ENCODE data around the gene CST9. TPM values are rescaled to one million over a fixed set of nuclear protein-coding genes. Genes with fewer than 3 reads are reported as not detected.

CST9 gene
- total RNA-seq, 2 experiments from 2014 or later: not detected

GRCh38 chr20:23602699-23603098, 3.0 kb downstream of the CST9 start:
- H3K4me1 ChIP-seq (ENCODE audit: insufficient read depth, low read length): peaks cover 2% of the 10 kb centered on the region
- no peak for TF ChIP-seq CTCF (IDR thresholded peaks at IDR 0.05)
- H3K27me3 Mint-ChIP-seq: peaks cover 5% of the 10 kb centered on the region
- no peaks in the 10 kb centered on the region for H3K36me3 Mint-ChIP-seq (ENCODE audit: low read depth)
- DNase-seq (no peak), ATAC-seq (ENCODE audit: poor library complexity) (no peak)
- no peaks in the 10 kb centered on the region for H3K4me1 Mint-ChIP-seq (ENCODE audit: low read depth)
- H3K27me3 ChIP-seq (ENCODE audit: control insufficient read depth in 1 of 2, insufficient read depth in 2 of 2, low read length in 2 of 2): no peaks in the 10 kb centered on the region
- no peaks in the 10 kb centered on the region for H3K9me3 Mint-ChIP-seq
- ChIA-PET POLR2A (no interaction called here), CTCF (no interaction called here)
- H3K36me3 ChIP-seq (ENCODE audit: insufficient read depth, low read length): no peaks in the 10 kb centered on the region
- H3K4me3 Mint-ChIP-seq: no peak overlapping the region
- H3K4me3 ChIP-seq (ENCODE audit: low read length): no peak overlapping the region
- H3K9me3 ChIP-seq (ENCODE audit: control insufficient read depth in 1 of 2, insufficient read depth in 1 of 2, low read length in 2 of 2): no peaks in the 10 kb centered on the region
- H3K27ac ChIP-seq (ENCODE audit: low read depth in 1 of 2, low read length in 2 of 2): no peak overlapping the region
- no peak overlapping the region for H3K27ac Mint-ChIP-seq
- intact Hi-C loops (cut with DNase I, micrococcal nuclease): loop anchor here (10.0 kb wide), 1 partner anchor 1268 kb away; no protein-coding TSS in a partner anchor

- Histone ChIP-seq H3K9me3 (ENCODE audit: control insufficient read depth in 1 of 2, insufficient read depth in 1 of 2, low read length in 2 of 2) (no peaks in the 10 kb centered on the region), H3K27ac (ENCODE audit: low read depth in 1 of 2, low read length in 2 of 2) (no peak overlapping the region), H3K36me3 (ENCODE audit: insufficient read depth, low read length) (no peaks in the 10 kb centered on the region), H3K27me3 (ENCODE audit: control insufficient read depth in 1 of 2, insufficient read depth in 2 of 2, low read length in 2 of 2) (no peaks in the 10 kb centered on the region), H3K4me3 (ENCODE audit: low read length) (no peak overlapping the region), H3K4me1 (ENCODE audit: insufficient read depth, low read length) (peaks cover 2% of the 10 kb centered on the region)
- ChIA-PET CTCF (no interaction called here), POLR2A (no interaction called here)
- Mint-ChIP-seq H3K36me3 (ENCODE audit: low read depth) (no peaks in the 10 kb centered on the region), H3K27ac (no peak overlapping the region), H3K4me3 (no peak overlapping the region), H3K27me3 (peaks cover 5% of the 10 kb centered on the region), H3K9me3 (no peaks in the 10 kb centered on the region), H3K4me1 (ENCODE audit: low read depth) (no peaks in the 10 kb centered on the region)
- DNase-seq: no peak
- no peak for ATAC-seq (ENCODE audit: poor library complexity)
- intact Hi-C loops (cut with DNase I, micrococcal nuclease): loop anchor here (10.0 kb wide), 1 partner anchor 1267 kb away; no protein-coding TSS in a partner anchor
- TF ChIP-seq CTCF (IDR thresholded peaks at IDR 0.05): no peak
These were observed 3.5 kb downstream of the CST9 start for GRCh38 chr20:23602241-23602640.

- no peaks in the 10 kb centered on the region for H3K36me3 ChIP-seq (ENCODE audit: insufficient read depth, low read length)
- Mint-ChIP-seq H3K27me3 (peaks cover 5% of the 10 kb centered on the region), H3K36me3 (ENCODE audit: low read depth) (no peaks in the 10 kb centered on the region), H3K9me3 (no peaks in the 10 kb centered on the region), H3K4me3 (no peak overlapping the region), H3K4me1 (ENCODE audit: low read depth) (no peaks in the 10 kb centered on the region), H3K27ac (no peak overlapping the region)
- H3K9me3 ChIP-seq (ENCODE audit: control insufficient read depth in 1 of 2, insufficient read depth in 1 of 2, low read length in 2 of 2): no peaks in the 10 kb centered on the region
- ChIA-PET CTCF (no interaction called here), POLR2A (no interaction called here)
- no peaks in the 10 kb centered on the region for H3K27me3 ChIP-seq (ENCODE audit: control insufficient read depth in 1 of 2, insufficient read depth in 2 of 2, low read length in 2 of 2)
- no peak for TF ChIP-seq CTCF (IDR thresholded peaks at IDR 0.05)
- intact Hi-C loops (cut with DNase I, micrococcal nuclease): loop anchor here (10.0 kb wide), 1 partner anchor 1267 kb away; no protein-coding TSS in a partner anchor
- no peak for DNase-seq
- H3K27ac ChIP-seq (ENCODE audit: low read depth in 1 of 2, low read length in 2 of 2): no peak overlapping the region
- peaks cover 2% of the 10 kb centered on the region for H3K4me1 ChIP-seq (ENCODE audit: insufficient read depth, low read length)
- no peak for ATAC-seq (ENCODE audit: poor library complexity)
- no peak overlapping the region for H3K4me3 ChIP-seq (ENCODE audit: low read length)
These were observed 4.0 kb downstream of the CST9 start for GRCh38 chr20:23601715-23602114.

All from CD4-positive, alpha-beta T cell (primary cell).